ENCODE measurements around the gene USP21.

USP21 gene

GRCh38 chr1:161157867-161158266, 1.4 kb upstream of the USP21 start:
- TF ChIP-seq CTCF (IDR thresholded peaks at IDR 0.05; ENCODE audit: low read depth, low read length) = no peak
- no peak overlapping the region for H3K4me3 ChIP-seq (ENCODE audit: low read depth, low read length)

- peak overlapping the region; percentile 85; the same call in 1 of the 2 replicates for H3K4me3 ChIP-seq (ENCODE audit: low read depth, low read length)
Measured at GRCh38 chr1:161158316-161159010, 837 bp upstream of the USP21 start.

GRCh38 chr1:161159913-161160243, 578 bp downstream of the USP21 start:
- H3K4me3 ChIP-seq (ENCODE audit: low read depth, low read length) = peak overlapping the region; percentile 85

More at GRCh38 chr1:161158316-161159010, 837 bp upstream of the USP21 start:
- no peak for TF ChIP-seq CTCF (IDR thresholded peaks at IDR 0.05; ENCODE audit: low read depth, low read length)

GRCh38 chr1:161160671-161161145, 1.4 kb downstream of the USP21 start:
- no peak overlapping the region; the same call in 1 of the 2 replicates for H3K4me3 ChIP-seq (ENCODE audit: low read depth, low read length)

More at GRCh38 chr1:161159913-161160243, 578 bp downstream of the USP21 start:
- no peak for TF ChIP-seq CTCF (IDR thresholded peaks at IDR 0.05; ENCODE audit: low read depth, low read length)

GRCh38 chr1:161161652-161162051, 2.4 kb downstream of the USP21 start:
- no peak overlapping the region for H3K4me3 ChIP-seq (ENCODE audit: low read depth, low read length)
- no peak for TF ChIP-seq CTCF (IDR thresholded peaks at IDR 0.05; ENCODE audit: low read depth, low read length)

More at GRCh38 chr1:161160671-161161145, 1.4 kb downstream of the USP21 start:
- no peak for TF ChIP-seq CTCF (IDR thresholded peaks at IDR 0.05; ENCODE audit: low read depth, low read length)

GRCh38 chr1:161162052-161162451, 2.8 kb downstream of the USP21 start:
- no peak overlapping the region for H3K4me3 ChIP-seq (ENCODE audit: low read depth, low read length)
- no peak for TF ChIP-seq CTCF (IDR thresholded peaks at IDR 0.05; ENCODE audit: low read depth, low read length)

- no peak for TF ChIP-seq CTCF (IDR thresholded peaks at IDR 0.05; ENCODE audit: low read depth, low read length)
- H3K4me3 ChIP-seq (ENCODE audit: low read depth, low read length) = no peak overlapping the region
Measured at GRCh38 chr1:161162806-161163205, 3.5 kb downstream of the USP21 start.
